HepG2 (cell line): ENCODE results near the gene LHFPL2.

ENCODE experiments used
- CHD2 ChIP-seq: IDR thresholded peaks from 2 replicates; pipeline ENCODE4 v1.6.1; 2011; ENCODE audit warnings: low read depth, low read length, improper control_type of control experiment
- CTCF ChIP-seq: sonication (generic); formaldehyde crosslinking; IDR thresholded peaks from 2 replicates; pipeline ENCODE4 v1.5.0; 2020; ENCODE audit warnings: mild to moderate bottlenecking, missing genetic modification reagents, moderate library complexity
- GTF2F1 ChIP-seq: fragments of 150-350 bp; IDR thresholded peaks from 2 replicates; pipeline ENCODE4 v1.6.1; 2014; ENCODE audit warnings: low read length
- JUN ChIP-seq: sonication (generic); formaldehyde crosslinking; IDR thresholded peaks from 2 replicates; pipeline ENCODE4 v1.4.0; 2020; ENCODE audit warnings: mild to moderate bottlenecking, missing genetic modification reagents
- KAT7 ChIP-seq: IDR thresholded peaks from 2 replicates; pipeline ENCODE4 v1.6.1; 2018; ENCODE audit warnings: borderline replicate concordance, missing compliant biosample characterization
- POLR2A ChIP-seq, 2 experiments: IDR thresholded peaks; 2 replicates each; pipeline ENCODE4 v1.6.1; 2011; ENCODE audit warnings: low read depth in 2 of 2, low read length in 2 of 2, mild to moderate bottlenecking in 1 of 2, moderate library complexity in 1 of 2; ENCODE audit not compliant: insufficient read depth in 1 of 2
- RNF2 ChIP-seq: fragments of 450-650 bp; conservative IDR thresholded peaks from 2 replicates; pipeline ENCODE4 v1.6.1; 2016; ENCODE audit warnings: low read depth
- STAT6 ChIP-seq: sonication (generic); formaldehyde crosslinking; IDR thresholded peaks from 2 replicates; pipeline ENCODE4 v1.4.0; 2020; ENCODE audit warnings: missing genetic modification reagents, mild to moderate bottlenecking, borderline replicate concordance
- ZNF501 ChIP-seq: sonication (generic); formaldehyde crosslinking; IDR thresholded peaks from 2 replicates; pipeline ENCODE4 v1.5.1; 2020; ENCODE audit warnings: mild to moderate bottlenecking, moderate library complexity, missing genetic modification reagents

DNA sequence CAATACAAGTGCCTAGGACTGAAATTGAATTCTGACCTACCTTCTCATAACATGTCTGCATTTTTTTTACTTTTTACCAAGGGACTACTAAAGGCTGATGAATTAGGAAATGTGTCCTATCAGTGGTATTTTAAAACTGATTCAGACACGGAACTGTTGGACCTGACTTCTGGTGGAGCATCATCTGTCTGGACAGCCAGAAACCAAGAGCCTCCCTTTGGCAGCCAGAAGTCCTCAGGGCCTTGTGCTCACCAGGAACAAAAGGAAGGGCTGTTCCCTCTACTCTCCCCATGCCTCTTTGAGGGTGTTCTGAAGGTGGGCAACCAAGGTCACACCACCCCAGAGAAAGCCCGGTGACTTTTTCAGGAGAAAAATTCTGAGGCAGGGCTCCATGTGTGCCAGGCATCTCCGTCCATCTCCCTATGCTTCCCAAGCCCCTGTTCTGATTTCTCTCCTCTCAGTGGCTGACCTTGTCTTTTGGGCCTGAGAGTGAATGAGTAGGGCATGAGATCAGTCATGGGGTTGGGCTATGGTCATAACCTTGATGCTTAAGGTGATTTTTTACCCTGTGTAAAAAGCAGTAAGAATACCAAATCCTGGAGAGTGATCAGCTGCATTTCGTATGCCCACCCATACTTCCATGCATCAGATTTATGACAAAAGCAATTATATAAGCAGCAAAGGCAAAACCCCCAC, 144.5 kb downstream of the LHFPL2 start:
- TF ChIP-seq POLR2A (IDR thresholded peaks at IDR 0.05; ENCODE audit: insufficient read depth in 1 of 2, low read depth in 2 of 2, low read length in 2 of 2): no peak
- TF ChIP-seq CTCF (CRISPR knock-in tag): no peak
- TF ChIP-seq RNF2: no peak
- TF ChIP-seq ZNF501: no peak
- TF ChIP-seq STAT6: no peak
- TF ChIP-seq GTF2F1: no peak
- TF ChIP-seq CHD2: no peak
- no peak for TF ChIP-seq JUN (CRISPR knock-in tag)
- TF ChIP-seq KAT7 (CRISPR knock-in tag): no peak
